NCI-H2171 (cell line): ENCODE measurements around the gene MRPL1.

ENCODE experiments used
- DNase-seq: peaks from one replicate; lab custom pipeline; 2025; lab: John Stamatoyannopoulos, UW

The MRPL1 gene

GRCh38 chr4:77849278-77849965 lies 13.2 kb upstream of the MRPL1 start:
- no peak for DNase-seq

GRCh38 chr4:77852892-77853495 lies 9.6 kb upstream of the MRPL1 start:
- no peak for DNase-seq

GRCh38 chr4:77854431-77855111 lies 8.1 kb upstream of the MRPL1 start:
- DNase-seq = no peak

- no peak for DNase-seq
These were observed 6.5 kb upstream of the MRPL1 start for GRCh38 chr4:77856152-77856551.

GRCh38 chr4:77859256-77859655 lies 3.4 kb upstream of the MRPL1 start:
- DNase-seq = no peak

- DNase-seq = no peak
These were observed 1.1 kb upstream of the MRPL1 start for GRCh38 chr4:77861495-77861894.

GRCh38 chr4:77863341-77863740 lies 711 bp downstream of the MRPL1 start:
- peak; percentile 0 for DNase-seq

- DNase-seq = no peak
These were observed 2.6 kb downstream of the MRPL1 start for GRCh38 chr4:77865259-77865658.

GRCh38 chr4:77872723-77873445 lies 10.3 kb downstream of the MRPL1 start:
- no peak for DNase-seq

- no peak for DNase-seq
These were observed 14.5 kb downstream of the MRPL1 start for GRCh38 chr4:77877167-77877566.

- DNase-seq = no peak
These were observed 15.3 kb downstream of the MRPL1 start for GRCh38 chr4:77877771-77878565.

GRCh38 chr4:77880784-77881183 lies 18.2 kb downstream of the MRPL1 start:
- no peak for DNase-seq

- DNase-seq = no peak
These were observed 19.0 kb downstream of the MRPL1 start for GRCh38 chr4:77881460-77882295.

GRCh38 chr4:77893451-77893850 lies 30.8 kb downstream of the MRPL1 start:
- DNase-seq = no peak

- no peak for DNase-seq
These were observed 37.0 kb downstream of the MRPL1 start for GRCh38 chr4:77899607-77900006.

- no peak for DNase-seq
These were observed 40.6 kb downstream of the MRPL1 start for GRCh38 chr4:77903186-77903585.

- DNase-seq = no peak
These were observed 43.1 kb downstream of the MRPL1 start for GRCh38 chr4:77905651-77906263.

- no peak for DNase-seq
These were observed 48.0 kb downstream of the MRPL1 start for GRCh38 chr4:77910676-77911075.

GRCh38 chr4:77911091-77911490 lies 48.5 kb downstream of the MRPL1 start:
- no peak for DNase-seq

- no peak for DNase-seq
These were observed 49.3 kb downstream of the MRPL1 start for GRCh38 chr4:77911842-77912450.
